Measurements from ENCODE around the gene AUTS2.

The AUTS2 gene

GRCh38 chr7:69683002-69683401 is 84.7 kb downstream of the AUTS2 start:
- H4K5ac ChIP-seq (ENCODE audit: low read length): no peak overlapping the region
- H2BK5ac ChIP-seq (ENCODE audit: low read length): no peak overlapping the region
- no peak overlapping the region for H2BK120ac ChIP-seq (ENCODE audit: low read depth, low read length)
- no peak overlapping the region for H3K9ac ChIP-seq (ENCODE audit: low read length)
- H3K4me2 ChIP-seq (ENCODE audit: low read length): no peak overlapping the region
- no peak overlapping the region for H3K23ac ChIP-seq (ENCODE audit: low read length)
- H3K27me3 ChIP-seq (ENCODE audit: insufficient read depth, low read length, poor library complexity): no peaks in the 10 kb centered on the region
- no peak overlapping the region for H3K4me3 ChIP-seq (ENCODE audit: low read length)
- H4K8ac ChIP-seq (ENCODE audit: low read depth, low read length): no peak overlapping the region
- no peak for DNase-seq
- H3K36me3 ChIP-seq (ENCODE audit: control insufficient read depth, insufficient read depth, low read length): no peaks in the 10 kb centered on the region
- no peak overlapping the region for H3K56ac ChIP-seq (ENCODE audit: low read length)
- H3K27ac ChIP-seq (ENCODE audit: low read depth, low read length): no peak overlapping the region
- H3K18ac ChIP-seq (ENCODE audit: low read length): no peak overlapping the region
- no CpG with 5 or more reads among the region's 8 CpGs for WGBS (ENCODE audit: extremely low coverage, insufficient coverage, low lambda C conversion rate)
- no peaks in the 10 kb centered on the region for H3K79me2 ChIP-seq (ENCODE audit: control insufficient read depth, insufficient read depth, low read length)
- H2AK5ac ChIP-seq (ENCODE audit: low read length): no peak overlapping the region
- no peak overlapping the region for H2BK15ac ChIP-seq (replicated peaks; ENCODE audit: low read depth)
- H3K4me1 ChIP-seq (ENCODE audit: control insufficient read depth, low read depth, low read length): peaks cover 3% of the 10 kb centered on the region
- H3K79me1 ChIP-seq (ENCODE audit: low read length): peaks cover 2% of the 10 kb centered on the region
- no peak overlapping the region for H3K4ac ChIP-seq (ENCODE audit: low read depth, low read length)

DNA sequence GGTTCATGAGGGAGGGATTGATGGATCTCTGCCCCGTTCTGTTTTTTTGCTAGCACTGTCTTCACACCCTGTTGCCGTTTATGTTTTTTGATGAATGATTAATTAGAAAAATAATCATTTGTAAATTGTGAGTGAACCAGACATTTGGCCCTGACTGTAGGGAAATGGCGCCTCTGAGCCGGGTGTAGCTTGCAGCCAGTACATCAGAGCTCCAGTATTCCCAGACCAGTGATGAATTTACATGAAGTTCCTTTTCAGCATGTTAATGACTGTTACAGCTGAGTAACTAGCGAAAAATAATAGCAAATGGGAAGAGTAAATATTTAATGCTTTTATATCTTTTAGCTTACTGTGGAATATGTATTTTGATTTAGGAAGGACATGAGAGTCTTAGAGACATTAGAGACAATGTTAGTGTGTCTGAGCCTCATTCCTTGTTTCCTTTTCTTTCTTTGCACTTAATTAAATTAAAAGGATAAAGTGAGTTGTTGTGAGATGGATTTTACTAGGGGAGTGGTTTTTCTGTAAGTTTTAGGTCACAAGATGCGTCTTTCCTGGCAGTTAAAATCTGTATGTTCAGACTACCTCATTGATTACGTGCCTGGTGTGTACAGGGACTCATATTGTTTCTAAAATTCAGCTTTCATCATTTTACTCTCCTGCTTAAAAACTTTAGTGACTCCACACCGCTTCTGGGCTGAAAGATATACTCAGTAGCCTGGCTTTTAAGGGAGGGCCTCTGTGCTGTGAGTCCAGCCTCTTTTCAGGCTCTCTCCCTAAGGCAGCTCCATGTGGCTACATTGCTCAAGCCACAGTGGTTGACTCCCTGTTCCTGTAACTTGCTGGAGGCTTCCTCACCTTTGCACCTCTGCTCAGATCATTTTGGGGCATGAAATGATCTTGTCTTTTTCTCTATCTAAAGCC is 86.4 kb downstream of the AUTS2 start:
- no peaks in the 10 kb centered on the region for H3K4me1 ChIP-seq (ENCODE audit: control insufficient read depth, low read depth, low read length)

DNA sequence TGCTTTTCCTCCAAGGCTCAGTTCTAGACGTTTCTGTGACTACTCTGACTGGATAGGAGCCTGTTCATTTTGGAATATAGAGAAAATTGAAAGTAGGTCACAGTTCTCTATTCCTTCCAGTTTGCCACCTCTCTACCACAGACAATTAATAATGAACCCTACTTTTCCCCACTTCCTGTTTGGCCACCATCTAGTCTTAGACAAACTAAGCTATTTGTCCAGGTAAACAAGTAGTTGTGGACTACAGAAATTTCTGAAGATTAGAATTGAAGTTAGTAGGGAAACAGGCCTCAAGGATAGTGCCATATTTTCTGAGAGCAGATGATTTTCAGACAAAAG is 87.0 kb downstream of the AUTS2 start:
- WGBS (ENCODE audit: extremely low coverage, insufficient coverage, low lambda C conversion rate): no CpG with 5 or more reads among the region's 1 CpG

More for the DNA sequence above, 86.4 kb downstream of the AUTS2 start:
- H4K5ac ChIP-seq (ENCODE audit: low read length): no peak overlapping the region
- no peak overlapping the region for H3K27ac ChIP-seq (ENCODE audit: low read depth, low read length)
- no peak overlapping the region for H3K4me2 ChIP-seq (ENCODE audit: low read length)
- H3K4me3 ChIP-seq (ENCODE audit: low read length): no peak overlapping the region
- no peak overlapping the region for H2BK15ac ChIP-seq (replicated peaks; ENCODE audit: low read depth)
- H3K4ac ChIP-seq (ENCODE audit: low read depth, low read length): no peak overlapping the region
- H3K18ac ChIP-seq (ENCODE audit: low read length): no peak overlapping the region
- no peak overlapping the region for H2BK120ac ChIP-seq (ENCODE audit: low read depth, low read length)
- H4K8ac ChIP-seq (ENCODE audit: low read depth, low read length): no peak overlapping the region
- no peak overlapping the region for H3K9ac ChIP-seq (ENCODE audit: low read length)
- 100% methylated on average over 1 of the region's 8 CpGs for WGBS (ENCODE audit: extremely low coverage, insufficient coverage, low lambda C conversion rate)
- no peaks in the 10 kb centered on the region for H3K79me2 ChIP-seq (ENCODE audit: control insufficient read depth, insufficient read depth, low read length)
- H3K79me1 ChIP-seq (ENCODE audit: low read length): no peaks in the 10 kb centered on the region
- H3K36me3 ChIP-seq (ENCODE audit: control insufficient read depth, insufficient read depth, low read length): no peaks in the 10 kb centered on the region
- H3K27me3 ChIP-seq (ENCODE audit: insufficient read depth, low read length, poor library complexity): no peaks in the 10 kb centered on the region
- no peak overlapping the region for H3K56ac ChIP-seq (ENCODE audit: low read length)
- H2AK5ac ChIP-seq (ENCODE audit: low read length): no peak overlapping the region
- no peak overlapping the region for H3K23ac ChIP-seq (ENCODE audit: low read length)
- DNase-seq: peak; percentile 19
- no peak overlapping the region for H2BK5ac ChIP-seq (ENCODE audit: low read length)

GRCh38 chr7:69686366-69686765 is 88.1 kb downstream of the AUTS2 start:
- no peak overlapping the region for H2BK120ac ChIP-seq (ENCODE audit: low read depth, low read length)
- no peaks in the 10 kb centered on the region for H3K36me3 ChIP-seq (ENCODE audit: control insufficient read depth, insufficient read depth, low read length)
- H3K79me1 ChIP-seq (ENCODE audit: low read length): no peaks in the 10 kb centered on the region
- no peak overlapping the region for H3K9ac ChIP-seq (ENCODE audit: low read length)
- H3K56ac ChIP-seq (ENCODE audit: low read length): no peak overlapping the region
- no peak overlapping the region for H2BK5ac ChIP-seq (ENCODE audit: low read length)
- DNase-seq: no peak
- H3K4me1 ChIP-seq (ENCODE audit: control insufficient read depth, low read depth, low read length): no peaks in the 10 kb centered on the region
- H3K27ac ChIP-seq (ENCODE audit: low read depth, low read length): no peak overlapping the region
- no peak overlapping the region for H3K4me3 ChIP-seq (ENCODE audit: low read length)
- no peak overlapping the region for H3K18ac ChIP-seq (ENCODE audit: low read length)
- H3K27me3 ChIP-seq (ENCODE audit: insufficient read depth, low read length, poor library complexity): no peaks in the 10 kb centered on the region
- H3K4ac ChIP-seq (ENCODE audit: low read depth, low read length): no peak overlapping the region
- no peak overlapping the region for H3K23ac ChIP-seq (ENCODE audit: low read length)
- H4K5ac ChIP-seq (ENCODE audit: low read length): no peak overlapping the region
- no peaks in the 10 kb centered on the region for H3K79me2 ChIP-seq (ENCODE audit: control insufficient read depth, insufficient read depth, low read length)
- no CpG with 5 or more reads among the region's 2 CpGs for WGBS (ENCODE audit: extremely low coverage, insufficient coverage, low lambda C conversion rate)
- no peak overlapping the region for H3K4me2 ChIP-seq (ENCODE audit: low read length)
- no peak overlapping the region for H4K8ac ChIP-seq (ENCODE audit: low read depth, low read length)
- no peak overlapping the region for H2BK15ac ChIP-seq (replicated peaks; ENCODE audit: low read depth)
- no peak overlapping the region for H2AK5ac ChIP-seq (ENCODE audit: low read length)

More for the DNA sequence above, 87.0 kb downstream of the AUTS2 start:
- Histone ChIP-seq H4K8ac (ENCODE audit: low read depth, low read length) (no peak overlapping the region), H3K4me1 (ENCODE audit: control insufficient read depth, low read depth, low read length) (no peaks in the 10 kb centered on the region), H3K4me2 (ENCODE audit: low read length) (no peak overlapping the region), H3K4ac (ENCODE audit: low read depth, low read length) (no peak overlapping the region), H3K36me3 (ENCODE audit: control insufficient read depth, insufficient read depth, low read length) (no peaks in the 10 kb centered on the region), H3K4me3 (ENCODE audit: low read length) (no peak overlapping the region), H3K56ac (ENCODE audit: low read length) (no peak overlapping the region), H2BK120ac (ENCODE audit: low read depth, low read length) (no peak overlapping the region), H3K79me2 (ENCODE audit: control insufficient read depth, insufficient read depth, low read length) (no peaks in the 10 kb centered on the region), H3K18ac (ENCODE audit: low read length) (no peak overlapping the region), H2AK5ac (ENCODE audit: low read length) (no peak overlapping the region), H4K5ac (ENCODE audit: low read length) (no peak overlapping the region), H2BK5ac (ENCODE audit: low read length) (no peak overlapping the region), H3K27me3 (ENCODE audit: insufficient read depth, low read length, poor library complexity) (no peaks in the 10 kb centered on the region), H3K27ac (ENCODE audit: low read depth, low read length) (no peak overlapping the region), H3K23ac (ENCODE audit: low read length) (no peak overlapping the region), H3K79me1 (ENCODE audit: low read length) (no peaks in the 10 kb centered on the region), H2BK15ac (replicated peaks; ENCODE audit: low read depth) (no peak overlapping the region), H3K9ac (ENCODE audit: low read length) (no peak overlapping the region)
- DNase-seq: no peak

GRCh38 chr7:69687739-69688433 is 89.6 kb downstream of the AUTS2 start:
- no peak overlapping the region for H3K18ac ChIP-seq (ENCODE audit: low read length)
- H3K27ac ChIP-seq (ENCODE audit: low read depth, low read length): no peak overlapping the region
- no peaks in the 10 kb centered on the region for H3K79me1 ChIP-seq (ENCODE audit: low read length)
- H3K79me2 ChIP-seq (ENCODE audit: control insufficient read depth, insufficient read depth, low read length): no peaks in the 10 kb centered on the region
- no peak for DNase-seq
- no peak overlapping the region for H3K9ac ChIP-seq (ENCODE audit: low read length)
- no peak overlapping the region for H4K5ac ChIP-seq (ENCODE audit: low read length)
- H3K23ac ChIP-seq (ENCODE audit: low read length): no peak overlapping the region
- WGBS (ENCODE audit: extremely low coverage, insufficient coverage, low lambda C conversion rate): no CpG with 5 or more reads among the region's 4 CpGs
- H2BK120ac ChIP-seq (ENCODE audit: low read depth, low read length): no peak overlapping the region
- no peak overlapping the region for H4K8ac ChIP-seq (ENCODE audit: low read depth, low read length)
- H3K4me3 ChIP-seq (ENCODE audit: low read length): no peak overlapping the region
- H3K4ac ChIP-seq (ENCODE audit: low read depth, low read length): no peak overlapping the region
- no peak overlapping the region for H2BK5ac ChIP-seq (ENCODE audit: low read length)
- no peak overlapping the region for H2AK5ac ChIP-seq (ENCODE audit: low read length)
- no peak overlapping the region for H2BK15ac ChIP-seq (replicated peaks; ENCODE audit: low read depth)
- no peaks in the 10 kb centered on the region for H3K36me3 ChIP-seq (ENCODE audit: control insufficient read depth, insufficient read depth, low read length)
- no peak overlapping the region for H3K4me2 ChIP-seq (ENCODE audit: low read length)
- no peaks in the 10 kb centered on the region for H3K27me3 ChIP-seq (ENCODE audit: insufficient read depth, low read length, poor library complexity)
- H3K4me1 ChIP-seq (ENCODE audit: control insufficient read depth, low read depth, low read length): no peaks in the 10 kb centered on the region
- H3K56ac ChIP-seq (ENCODE audit: low read length): no peak overlapping the region

Data from mesendoderm (in vitro differentiated cells).